WTC11 (cell line): Measurements from ENCODE around the gene TNS4. TPM values are rescaled to one million over a fixed set of nuclear protein-coding genes. Genes with fewer than 3 reads are reported as not detected.

Experiments
- ATF1 ChIP-seq: sonication (generic); formaldehyde crosslinking; IDR thresholded peaks from 2 replicates; pipeline ENCODE4 v1.8.1; 2023; ENCODE audit warnings: mild to moderate bottlenecking, moderate library complexity, missing genetic modification reagents
- CBFB ChIP-seq: sonication (generic); formaldehyde crosslinking; IDR thresholded peaks from 2 replicates; pipeline ENCODE4 v1.8.1; 2022; ENCODE audit warnings: mild to moderate bottlenecking, low read depth, missing genetic modification reagents
- CDX4 ChIP-seq: fragments of 250-450 bp; sonication (Bioruptor Pico); IDR thresholded peaks from 2 replicates; pipeline ENCODE4 v1.9.0; 2021; ENCODE audit warnings: moderate library complexity, mild to moderate bottlenecking, inconsistent platforms, borderline replicate concordance
- ELF4 ChIP-seq: sonication (generic); formaldehyde crosslinking; IDR thresholded peaks from 2 replicates; pipeline ENCODE4 v1.8.1; 2022; ENCODE audit warnings: low read depth, mild to moderate bottlenecking, moderate library complexity, missing genetic modification reagents
- FOXP4 ChIP-seq: sonication (generic); formaldehyde crosslinking; IDR thresholded peaks from 2 replicates; pipeline ENCODE4 v1.8.0; 2022; ENCODE audit warnings: mild to moderate bottlenecking, missing genetic modification reagents
- GRHL2 ChIP-seq: fragments of 250-450 bp; sonication (Bioruptor Pico); IDR thresholded peaks from 2 replicates; pipeline ENCODE4 v1.8.0; 2022; ENCODE audit warnings: mild to moderate bottlenecking, moderate library complexity; ENCODE audit not compliant: insufficient replicate concordance, severe bottlenecking
- GTF2I ChIP-seq: fragments of 250-450 bp; sonication (Bioruptor Pico); conservative IDR thresholded peaks from 2 replicates; pipeline ENCODE4 v1.4.0; 2021; ENCODE audit warnings: mild to moderate bottlenecking
- HMGA2 ChIP-seq: fragments of 250-450 bp; sonication (Bioruptor Pico); IDR thresholded peaks from 2 replicates; pipeline ENCODE4 v1.4.0; 2021; ENCODE audit warnings: mild to moderate bottlenecking, moderate library complexity
- HMGXB4 ChIP-seq: sonication (generic); formaldehyde crosslinking; IDR thresholded peaks from 2 replicates; pipeline ENCODE4 v1.8.1; 2023; ENCODE audit warnings: mild to moderate bottlenecking, moderate library complexity, missing genetic modification reagents
- IRF2 ChIP-seq: sonication (generic); formaldehyde crosslinking; IDR thresholded peaks from 2 replicates; pipeline ENCODE4 v1.8.0; 2022; ENCODE audit warnings: low read depth, missing genetic modification reagents, borderline replicate concordance
- JAZF1 ChIP-seq: fragments of 250-450 bp; sonication (Bioruptor Pico); IDR thresholded peaks from 2 replicates; pipeline ENCODE4 v1.9.0; 2021; ENCODE audit warnings: moderate library complexity, mild to moderate bottlenecking, inconsistent platforms
- MXD4 ChIP-seq: fragments of 250-450 bp; sonication (Bioruptor Pico); IDR thresholded peaks from 2 replicates; pipeline ENCODE4 v1.8.0; 2021; ENCODE audit warnings: mild to moderate bottlenecking, moderate library complexity, borderline replicate concordance
- MYBL2 ChIP-seq: sonication (generic); formaldehyde crosslinking; IDR thresholded peaks from 2 replicates; pipeline ENCODE4 v1.8.1; 2023; ENCODE audit warnings: mild to moderate bottlenecking, moderate library complexity, missing genetic modification reagents
- NFE2L1 ChIP-seq: sonication (generic); formaldehyde crosslinking; IDR thresholded peaks from 2 replicates; pipeline ENCODE4 v1.8.1; 2023; ENCODE audit warnings: missing genetic modification reagents
- NR2C2 ChIP-seq: sonication (generic); formaldehyde crosslinking; IDR thresholded peaks from 2 replicates; pipeline ENCODE4 v1.8.0; 2022; ENCODE audit warnings: mild to moderate bottlenecking, missing genetic modification reagents
- NR3C1 ChIP-seq: sonication (generic); formaldehyde crosslinking; conservative IDR thresholded peaks from 2 replicates; pipeline ENCODE4 v1.8.1; 2023; ENCODE audit warnings: low read depth, mild to moderate bottlenecking, missing genetic modification reagents
- PRDM15 ChIP-seq: sonication (generic); formaldehyde crosslinking; IDR thresholded peaks from 2 replicates; pipeline ENCODE4 v1.8.0; 2022; ENCODE audit warnings: missing genetic modification reagents
- RELA ChIP-seq: sonication (generic); formaldehyde crosslinking; IDR thresholded peaks from 2 replicates; pipeline ENCODE4 v1.8.1; 2022; ENCODE audit warnings: missing genetic modification reagents, mild to moderate bottlenecking, borderline replicate concordance
- RORB ChIP-seq: fragments of 250-450 bp; sonication (Bioruptor Pico); IDR thresholded peaks from 2 replicates; pipeline ENCODE4 v1.9.0; 2021; ENCODE audit warnings: mild to moderate bottlenecking
- TCF7 ChIP-seq: sonication (generic); formaldehyde crosslinking; IDR thresholded peaks from 2 replicates; pipeline ENCODE4 v1.8.0; 2022; ENCODE audit warnings: mild to moderate bottlenecking, low read depth, missing genetic modification reagents, moderate library complexity
- TP53 ChIP-seq: sonication (generic); formaldehyde crosslinking; IDR thresholded peaks from 2 replicates; pipeline ENCODE4 v1.8.1; 2023; ENCODE audit warnings: mild to moderate bottlenecking, missing genetic modification reagents
- ZNF416 ChIP-seq: fragments of 250-450 bp; sonication (Bioruptor Pico); IDR thresholded peaks from 2 replicates; pipeline ENCODE4 v1.9.0; 2021; ENCODE audit warnings: mild to moderate bottlenecking, inconsistent platforms
- total RNA-seq: library from RNA; stranded (reverse); gene quantifications from 3 replicates; pipeline ENCODE4 v1.2.3, GENCODE V29; 2021
- TF ChIP-seq, protein P1 (sequence below): sonication (generic); formaldehyde crosslinking; IDR thresholded peaks from 2 replicates; pipeline ENCODE4 v1.8.0; 2022; ENCODE audit warnings: mild to moderate bottlenecking, missing genetic modification reagents
- TF ChIP-seq, protein P2 (sequence below): fragments of 200-600 bp; IDR thresholded peaks from 2 replicates; pipeline ENCODE4 v1.8.0; 2022; ENCODE audit warnings: antibody characterized with exemption
- TF ChIP-seq, protein P3 (sequence below): sonication (generic); formaldehyde crosslinking; IDR thresholded peaks from 2 replicates; pipeline ENCODE4 v1.8.1; 2022; ENCODE audit warnings: low read depth, mild to moderate bottlenecking, moderate library complexity, missing genetic modification reagents, borderline replicate concordance
- TF ChIP-seq, protein P4 (sequence below): fragments of 250-450 bp; sonication (Bioruptor Pico); IDR thresholded peaks from 2 replicates; pipeline ENCODE4 v1.8.0; 2021; ENCODE audit warnings: mild to moderate bottlenecking

TNS4 gene
- total RNA-seq, 1 experiment from 2014 or later, result 0.87 TPM

- TF ChIP-seq, protein P1, sequence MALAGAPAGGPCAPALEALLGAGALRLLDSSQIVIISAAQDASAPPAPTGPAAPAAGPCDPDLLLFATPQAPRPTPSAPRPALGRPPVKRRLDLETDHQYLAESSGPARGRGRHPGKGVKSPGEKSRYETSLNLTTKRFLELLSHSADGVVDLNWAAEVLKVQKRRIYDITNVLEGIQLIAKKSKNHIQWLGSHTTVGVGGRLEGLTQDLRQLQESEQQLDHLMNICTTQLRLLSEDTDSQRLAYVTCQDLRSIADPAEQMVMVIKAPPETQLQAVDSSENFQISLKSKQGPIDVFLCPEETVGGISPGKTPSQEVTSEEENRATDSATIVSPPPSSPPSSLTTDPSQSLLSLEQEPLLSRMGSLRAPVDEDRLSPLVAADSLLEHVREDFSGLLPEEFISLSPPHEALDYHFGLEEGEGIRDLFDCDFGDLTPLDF (CRISPR knock-in tag), result no peak
- TF ChIP-seq PRDM15 (CRISPR knock-in tag) (no peak), GRHL2 (CRISPR knock-in tag) (no peak), RORB (no peak), TP53 (CRISPR knock-in tag) (no peak), ELF4 (CRISPR knock-in tag) (no peak), MXD4 (CRISPR knock-in tag) (no peak), NR3C1 (CRISPR knock-in tag) (no peak), HMGA2 (CRISPR knock-in tag) (no peak), MYBL2 (CRISPR knock-in tag) (no peak), TCF7 (0 out of 2 replicates have a peak, but pooled peaks have one; percentile 74), IRF2 (CRISPR knock-in tag) (no peak), ZNF416 (no peak), CDX4 (no peak), ATF1 (CRISPR knock-in tag) (no peak), JAZF1 (CRISPR knock-in tag) (no peak), GTF2I (CRISPR knock-in tag) (no peak), CBFB (CRISPR knock-in tag) (no peak), HMGXB4 (CRISPR knock-in tag) (peak; percentile 96), NR2C2 (no peak), FOXP4 (CRISPR knock-in tag) (peak; percentile 43; the same call in 1 of the 2 replicates), NFE2L1 (CRISPR knock-in tag) (no peak), RELA (CRISPR knock-in tag) (no peak)
- TF ChIP-seq, protein P2, sequence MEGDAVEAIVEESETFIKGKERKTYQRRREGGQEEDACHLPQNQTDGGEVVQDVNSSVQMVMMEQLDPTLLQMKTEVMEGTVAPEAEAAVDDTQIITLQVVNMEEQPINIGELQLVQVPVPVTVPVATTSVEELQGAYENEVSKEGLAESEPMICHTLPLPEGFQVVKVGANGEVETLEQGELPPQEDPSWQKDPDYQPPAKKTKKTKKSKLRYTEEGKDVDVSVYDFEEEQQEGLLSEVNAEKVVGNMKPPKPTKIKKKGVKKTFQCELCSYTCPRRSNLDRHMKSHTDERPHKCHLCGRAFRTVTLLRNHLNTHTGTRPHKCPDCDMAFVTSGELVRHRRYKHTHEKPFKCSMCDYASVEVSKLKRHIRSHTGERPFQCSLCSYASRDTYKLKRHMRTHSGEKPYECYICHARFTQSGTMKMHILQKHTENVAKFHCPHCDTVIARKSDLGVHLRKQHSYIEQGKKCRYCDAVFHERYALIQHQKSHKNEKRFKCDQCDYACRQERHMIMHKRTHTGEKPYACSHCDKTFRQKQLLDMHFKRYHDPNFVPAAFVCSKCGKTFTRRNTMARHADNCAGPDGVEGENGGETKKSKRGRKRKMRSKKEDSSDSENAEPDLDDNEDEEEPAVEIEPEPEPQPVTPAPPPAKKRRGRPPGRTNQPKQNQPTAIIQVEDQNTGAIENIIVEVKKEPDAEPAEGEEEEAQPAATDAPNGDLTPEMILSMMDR, result no peak
- TF ChIP-seq, protein P3, sequence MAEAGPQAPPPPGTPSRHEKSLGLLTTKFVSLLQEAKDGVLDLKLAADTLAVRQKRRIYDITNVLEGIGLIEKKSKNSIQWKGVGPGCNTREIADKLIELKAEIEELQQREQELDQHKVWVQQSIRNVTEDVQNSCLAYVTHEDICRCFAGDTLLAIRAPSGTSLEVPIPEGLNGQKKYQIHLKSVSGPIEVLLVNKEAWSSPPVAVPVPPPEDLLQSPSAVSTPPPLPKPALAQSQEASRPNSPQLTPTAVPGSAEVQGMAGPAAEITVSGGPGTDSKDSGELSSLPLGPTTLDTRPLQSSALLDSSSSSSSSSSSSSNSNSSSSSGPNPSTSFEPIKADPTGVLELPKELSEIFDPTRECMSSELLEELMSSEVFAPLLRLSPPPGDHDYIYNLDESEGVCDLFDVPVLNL (CRISPR knock-in tag), result no peak
- TF ChIP-seq, protein P4, sequence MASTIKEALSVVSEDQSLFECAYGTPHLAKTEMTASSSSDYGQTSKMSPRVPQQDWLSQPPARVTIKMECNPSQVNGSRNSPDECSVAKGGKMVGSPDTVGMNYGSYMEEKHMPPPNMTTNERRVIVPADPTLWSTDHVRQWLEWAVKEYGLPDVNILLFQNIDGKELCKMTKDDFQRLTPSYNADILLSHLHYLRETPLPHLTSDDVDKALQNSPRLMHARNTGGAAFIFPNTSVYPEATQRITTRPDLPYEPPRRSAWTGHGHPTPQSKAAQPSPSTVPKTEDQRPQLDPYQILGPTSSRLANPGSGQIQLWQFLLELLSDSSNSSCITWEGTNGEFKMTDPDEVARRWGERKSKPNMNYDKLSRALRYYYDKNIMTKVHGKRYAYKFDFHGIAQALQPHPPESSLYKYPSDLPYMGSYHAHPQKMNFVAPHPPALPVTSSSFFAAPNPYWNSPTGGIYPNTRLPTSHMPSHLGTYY, result no peak
Observed at GRCh38 chr17:40443196-40443987, 58.0 kb downstream of the TNS4 start, which contains the start of gene IGFBP4 (continued).
